H1 (cell line): ENCODE measurements around the gene MAN1C1. TPM values are rescaled to one million over a fixed set of nuclear protein-coding genes. Genes with fewer than 3 reads are reported as not detected.

ENCODE experiments used
- polyA plus RNA-seq, 7 experiments: library from polyadenylated mRNA; depleted of rRNA in 3 of 7; stranded (reverse) in 5 of 7; unstranded in 2 of 7; fragments of >200 nt in 5 of 7; fragments of 200-250 nt in 2 of 7; gene quantifications; 1 replicate in 5 of 7; 2 replicates in 1 of 7; 4 replicates in 1 of 7; pipeline versions ENCODE4 v1.2.1 to v1.2.3, GENCODE V29; 2011 to 2013; ENCODE audit warnings: missing spikeins in 2 of 7, mixed read lengths in 2 of 7
- total RNA-seq: library from RNA; stranded (reverse); fragmentation: NEBNext Ultra II Directional; extraction: Animal tissue kit (Norgen Biotek cat#: 25700); gene quantifications from 2 replicates; pipeline ENCODE4 v1.2.1, GENCODE V29; 2021
- TF ChIP-seq, protein P1 (sequence below): IDR thresholded peaks from 2 replicates; pipeline ENCODE4 v1.6.1; 2012; ENCODE audit warnings: inconsistent platforms

Gene MAN1C1
- total and polyA plus RNA-seq, 2 of the 8 experiments (the other 6 are each of a cell fraction or from before 2014, with no cell fraction given), result 7.8 to 15.2 TPM

DNA sequence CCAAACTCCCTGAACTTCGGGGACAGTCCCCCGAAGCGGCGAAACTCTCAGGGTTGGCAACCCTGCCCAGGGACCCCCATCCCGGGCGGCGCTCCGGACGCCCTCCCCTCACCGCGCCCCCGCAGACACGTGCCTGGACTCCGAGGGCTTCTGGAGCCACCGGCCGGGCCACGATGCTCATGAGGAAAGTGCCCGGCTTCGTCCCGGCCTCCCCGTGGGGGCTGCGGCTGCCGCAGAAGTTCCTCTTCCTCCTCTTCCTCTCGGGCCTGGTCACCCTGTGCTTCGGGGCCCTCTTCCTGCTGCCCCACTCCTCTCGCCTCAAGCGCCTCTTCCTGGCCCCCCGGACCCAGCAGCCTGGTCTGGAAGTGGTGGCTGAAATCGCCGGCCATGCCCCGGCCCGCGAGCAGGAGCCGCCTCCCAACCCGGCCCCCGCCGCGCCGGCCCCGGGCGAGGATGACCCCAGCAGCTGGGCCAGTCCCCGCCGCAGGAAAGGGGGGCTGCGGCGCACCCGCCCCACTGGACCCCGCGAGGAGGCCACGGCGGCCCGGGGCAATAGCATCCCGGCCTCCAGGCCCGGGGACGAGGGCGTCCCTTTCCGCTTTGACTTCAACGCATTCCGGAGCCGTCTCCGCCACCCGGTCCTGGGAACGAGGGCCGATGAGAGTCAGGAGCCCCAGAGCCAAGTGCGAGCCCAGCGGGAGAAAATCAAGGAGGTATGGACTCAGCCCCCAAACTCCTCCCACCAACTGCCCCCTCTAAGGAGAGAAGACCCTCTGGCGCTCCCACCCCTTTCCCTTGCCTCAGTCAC lies 1.2 kb downstream of the MAN1C1 start (continued):
- TF ChIP-seq, protein P1, sequence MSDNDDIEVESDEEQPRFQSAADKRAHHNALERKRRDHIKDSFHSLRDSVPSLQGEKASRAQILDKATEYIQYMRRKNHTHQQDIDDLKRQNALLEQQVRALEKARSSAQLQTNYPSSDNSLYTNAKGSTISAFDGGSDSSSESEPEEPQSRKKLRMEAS, result peak; percentile 74
